GM12872 (cell line): ENCODE measurements around the gene CXCL13.

Experiments
- TF ChIP-seq, protein P1 (sequence below): IDR thresholded peaks from 3 replicates; pipeline ENCODE4 v1.5.1; 2011; ENCODE audit warnings: low read depth, mild to moderate bottlenecking, low read length, moderate library complexity; ENCODE audit not compliant: insufficient read depth

CXCL13 gene

DNA sequence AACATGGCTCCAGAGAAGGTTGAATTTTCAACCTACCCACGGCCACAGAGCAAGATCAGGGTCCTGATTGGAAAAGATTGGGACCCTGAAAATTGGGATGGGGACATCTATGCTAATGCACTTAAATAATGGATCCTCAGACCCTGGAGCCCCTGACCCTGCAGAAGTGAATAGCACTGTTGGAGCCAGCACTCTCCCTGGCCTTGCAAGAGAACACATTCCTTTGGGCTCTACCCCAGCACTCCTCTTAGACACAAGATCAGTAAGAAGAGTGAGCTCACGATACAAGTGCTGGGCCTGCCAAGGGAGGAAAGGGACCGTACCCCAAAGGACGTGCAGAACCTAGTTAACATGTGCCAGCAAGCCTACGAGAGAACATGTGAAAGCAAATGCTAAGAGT lies 19.9 kb downstream of the CXCL13 start:
- TF ChIP-seq, protein P1, sequence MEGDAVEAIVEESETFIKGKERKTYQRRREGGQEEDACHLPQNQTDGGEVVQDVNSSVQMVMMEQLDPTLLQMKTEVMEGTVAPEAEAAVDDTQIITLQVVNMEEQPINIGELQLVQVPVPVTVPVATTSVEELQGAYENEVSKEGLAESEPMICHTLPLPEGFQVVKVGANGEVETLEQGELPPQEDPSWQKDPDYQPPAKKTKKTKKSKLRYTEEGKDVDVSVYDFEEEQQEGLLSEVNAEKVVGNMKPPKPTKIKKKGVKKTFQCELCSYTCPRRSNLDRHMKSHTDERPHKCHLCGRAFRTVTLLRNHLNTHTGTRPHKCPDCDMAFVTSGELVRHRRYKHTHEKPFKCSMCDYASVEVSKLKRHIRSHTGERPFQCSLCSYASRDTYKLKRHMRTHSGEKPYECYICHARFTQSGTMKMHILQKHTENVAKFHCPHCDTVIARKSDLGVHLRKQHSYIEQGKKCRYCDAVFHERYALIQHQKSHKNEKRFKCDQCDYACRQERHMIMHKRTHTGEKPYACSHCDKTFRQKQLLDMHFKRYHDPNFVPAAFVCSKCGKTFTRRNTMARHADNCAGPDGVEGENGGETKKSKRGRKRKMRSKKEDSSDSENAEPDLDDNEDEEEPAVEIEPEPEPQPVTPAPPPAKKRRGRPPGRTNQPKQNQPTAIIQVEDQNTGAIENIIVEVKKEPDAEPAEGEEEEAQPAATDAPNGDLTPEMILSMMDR: no peak

DNA sequence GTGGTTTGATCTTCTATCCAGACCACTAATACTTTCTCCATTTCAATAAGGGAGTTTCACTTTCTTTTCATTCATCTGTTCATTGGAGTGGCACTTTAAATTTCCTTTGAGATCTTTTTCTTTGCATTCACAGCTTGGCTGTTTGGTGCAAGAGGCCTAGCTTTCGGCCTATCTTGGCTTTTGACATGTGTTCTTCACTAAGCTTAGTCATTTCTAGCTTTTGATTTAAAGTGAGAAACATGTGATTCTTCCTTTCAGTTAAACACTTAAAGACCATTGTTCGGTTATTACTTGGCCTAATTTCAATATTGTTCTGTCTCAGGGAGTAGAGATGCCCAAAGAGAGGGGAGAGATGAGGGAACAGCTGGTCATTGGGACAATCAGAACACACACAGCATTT lies 24.3 kb downstream of the CXCL13 start:
- TF ChIP-seq, protein P1: no peak

DNA sequence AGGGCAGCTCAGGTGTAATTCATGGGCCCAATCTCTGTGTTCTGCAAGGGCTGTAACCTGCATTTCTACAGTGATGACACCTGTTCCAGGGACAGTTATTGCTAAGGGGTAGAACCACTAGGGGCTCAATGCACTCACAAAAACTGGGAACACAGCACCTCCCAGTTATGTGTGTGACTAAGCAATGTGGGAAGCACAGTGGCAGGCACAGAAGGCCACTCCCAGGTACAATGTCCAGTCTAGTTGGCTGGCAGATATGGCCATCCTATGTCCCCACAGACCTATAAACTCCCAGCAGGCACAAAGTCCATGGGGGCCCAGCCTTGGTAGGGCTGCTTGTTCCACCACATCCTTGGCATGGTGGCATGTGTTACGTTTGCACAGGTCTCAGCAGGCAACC lies 25.7 kb downstream of the CXCL13 start:
- TF ChIP-seq, protein P1: no peak

GRCh38 chr4:77634132-77634785 lies 28.6 kb downstream of the CXCL13 start:
- TF ChIP-seq, protein P1: no peak

DNA sequence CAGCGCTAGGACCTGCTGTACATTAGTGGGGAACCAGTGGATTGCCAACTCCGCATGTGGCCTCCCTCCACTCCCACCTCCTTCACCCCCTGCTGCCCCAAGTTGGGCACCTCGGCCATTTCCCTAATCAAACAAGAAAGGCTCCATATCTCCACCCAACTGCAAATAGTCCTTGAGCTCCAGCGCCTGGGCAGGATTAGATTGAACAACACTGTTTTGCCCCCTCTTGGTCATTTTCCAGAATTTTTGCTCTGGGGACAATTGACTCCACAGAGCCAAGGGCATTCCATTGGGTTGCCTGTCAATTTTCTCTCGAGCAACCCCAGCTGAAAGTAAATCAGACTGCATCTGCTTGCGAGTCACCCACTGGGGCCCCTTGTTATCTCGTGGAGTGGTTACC lies 29.6 kb downstream of the CXCL13 start:
- TF ChIP-seq, protein P1: no peak

DNA sequence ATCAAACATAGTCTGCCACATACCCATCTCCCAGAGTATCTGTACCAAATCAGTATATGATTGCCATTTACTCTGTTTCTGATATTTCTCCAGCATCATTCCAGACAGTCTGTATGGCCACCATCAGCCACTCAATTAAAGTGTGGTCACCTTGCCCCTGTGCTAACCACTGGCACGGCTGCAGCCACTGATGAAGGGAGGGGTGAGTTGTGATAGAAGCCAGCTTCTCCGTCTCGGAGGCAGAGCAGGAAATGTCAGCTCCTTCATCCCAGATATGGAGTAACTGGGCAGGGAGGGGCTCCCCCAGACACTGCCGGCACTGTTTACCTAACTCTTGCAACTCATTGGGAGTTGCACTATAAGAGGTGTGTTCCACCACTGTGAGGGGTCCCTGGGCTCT lies 30.3 kb downstream of the CXCL13 start:
- TF ChIP-seq, protein P1: no peak

DNA sequence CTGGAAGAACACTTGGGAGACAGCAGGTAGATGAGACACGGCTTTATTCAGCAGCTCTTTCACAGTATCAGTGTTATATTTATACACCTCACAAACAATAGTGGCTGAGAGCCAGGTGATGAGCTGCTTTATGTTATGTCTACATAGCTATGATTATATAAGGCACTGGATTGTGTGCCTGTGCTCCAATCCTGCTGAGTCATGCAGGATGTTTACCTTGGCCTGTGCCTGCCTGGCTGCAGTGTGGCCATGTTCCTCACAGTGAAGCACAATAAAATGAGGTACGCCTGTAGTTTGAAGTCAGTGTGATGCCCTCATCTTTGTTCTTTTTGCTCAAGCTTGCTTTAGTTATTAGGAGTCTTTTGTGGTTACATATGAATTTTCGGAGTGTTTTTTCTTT lies 31.3 kb downstream of the CXCL13 start:
- TF ChIP-seq, protein P1: no peak
